ENCODE data around the gene TNFRSF11A.

The TNFRSF11A gene

DNA sequence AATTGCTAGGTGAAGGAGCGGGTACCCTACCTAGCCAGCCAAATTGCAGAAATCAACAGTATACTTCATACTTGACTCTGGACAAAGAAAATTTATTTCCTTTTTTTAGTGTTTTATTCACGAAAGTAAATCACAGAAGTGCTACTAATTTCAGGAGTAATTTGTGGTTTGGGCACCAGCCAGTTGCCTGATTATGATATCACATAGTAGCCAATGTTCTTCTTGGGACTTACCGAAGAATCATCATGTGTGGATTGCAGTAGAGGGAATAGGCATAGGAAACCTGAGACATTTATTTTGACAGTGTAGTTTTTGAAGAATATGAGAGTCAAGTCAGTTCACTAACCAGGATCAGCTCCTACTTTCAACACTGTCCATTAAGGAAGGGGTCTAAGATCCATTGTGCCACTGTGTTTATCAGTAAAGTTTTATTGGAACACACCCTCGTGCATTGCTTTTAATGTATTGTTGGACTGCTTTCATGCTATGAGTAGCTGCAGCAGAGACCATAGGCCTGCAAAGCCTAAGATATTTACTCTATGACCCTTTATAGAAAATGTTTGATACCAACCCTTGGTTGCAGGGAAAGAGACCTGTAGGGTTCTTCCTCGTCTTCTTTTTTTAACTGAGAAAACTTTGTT, 32.1 kb downstream of the TNFRSF11A start:
- no peaks in the 10 kb centered on the region for H3K9me3 ChIP-seq (ENCODE audit: insufficient read depth, low read length)
- H3K4me1 ChIP-seq (ENCODE audit: low read length): peaks cover 15% of the 10 kb centered on the region
- H3K27ac ChIP-seq (ENCODE audit: low read length): no peak overlapping the region
- H3K9ac ChIP-seq (ENCODE audit: low read length): no peak overlapping the region
- H3K4me2 ChIP-seq (ENCODE audit: low read length): peak overlapping the region; percentile 11
- no peaks in the 10 kb centered on the region for H3K79me2 ChIP-seq (ENCODE audit: low read length)
- H3K4me3 ChIP-seq (ENCODE audit: low read length): no peak overlapping the region
- H3K27me3 ChIP-seq (ENCODE audit: low read depth, low read length): peaks cover 93% of the 10 kb centered on the region
- H2AFZ ChIP-seq (ENCODE audit: low read depth, low read length): no peak overlapping the region
- TF ChIP-seq EZH2phosphoT487 (IDR thresholded peaks at IDR 0.05; ENCODE audit: low read depth): peak; percentile 91
- TF ChIP-seq, protein P1, sequence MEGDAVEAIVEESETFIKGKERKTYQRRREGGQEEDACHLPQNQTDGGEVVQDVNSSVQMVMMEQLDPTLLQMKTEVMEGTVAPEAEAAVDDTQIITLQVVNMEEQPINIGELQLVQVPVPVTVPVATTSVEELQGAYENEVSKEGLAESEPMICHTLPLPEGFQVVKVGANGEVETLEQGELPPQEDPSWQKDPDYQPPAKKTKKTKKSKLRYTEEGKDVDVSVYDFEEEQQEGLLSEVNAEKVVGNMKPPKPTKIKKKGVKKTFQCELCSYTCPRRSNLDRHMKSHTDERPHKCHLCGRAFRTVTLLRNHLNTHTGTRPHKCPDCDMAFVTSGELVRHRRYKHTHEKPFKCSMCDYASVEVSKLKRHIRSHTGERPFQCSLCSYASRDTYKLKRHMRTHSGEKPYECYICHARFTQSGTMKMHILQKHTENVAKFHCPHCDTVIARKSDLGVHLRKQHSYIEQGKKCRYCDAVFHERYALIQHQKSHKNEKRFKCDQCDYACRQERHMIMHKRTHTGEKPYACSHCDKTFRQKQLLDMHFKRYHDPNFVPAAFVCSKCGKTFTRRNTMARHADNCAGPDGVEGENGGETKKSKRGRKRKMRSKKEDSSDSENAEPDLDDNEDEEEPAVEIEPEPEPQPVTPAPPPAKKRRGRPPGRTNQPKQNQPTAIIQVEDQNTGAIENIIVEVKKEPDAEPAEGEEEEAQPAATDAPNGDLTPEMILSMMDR (IDR thresholded peaks at IDR 0.05; ENCODE audit: low read depth, low read length): no peak
- H3K36me3 ChIP-seq (replicated peaks; ENCODE audit: low read depth, low read length): no peaks in the 10 kb centered on the region
- H4K20me1 ChIP-seq (ENCODE audit: insufficient read depth, low read length): peaks cover 54% of the 10 kb centered on the region

GRCh38 chr18:62360805-62361204, 35.7 kb downstream of the TNFRSF11A start:
- Histone ChIP-seq H3K79me2 (ENCODE audit: low read length) (no peaks in the 10 kb centered on the region), H3K27ac (ENCODE audit: low read length) (no peak overlapping the region), H3K4me2 (ENCODE audit: low read length) (no peak overlapping the region), H3K9me3 (ENCODE audit: insufficient read depth, low read length) (no peaks in the 10 kb centered on the region), H3K36me3 (replicated peaks; ENCODE audit: low read depth, low read length) (no peaks in the 10 kb centered on the region), H3K4me3 (ENCODE audit: low read length) (no peak overlapping the region), H3K4me1 (ENCODE audit: low read length) (peaks cover 19% of the 10 kb centered on the region), H3K27me3 (ENCODE audit: low read depth, low read length) (peaks cover 85% of the 10 kb centered on the region), H3K9ac (ENCODE audit: low read length) (no peak overlapping the region), H2AFZ (ENCODE audit: low read depth, low read length) (no peak overlapping the region), H4K20me1 (ENCODE audit: insufficient read depth, low read length) (peaks cover 44% of the 10 kb centered on the region)
- no peak for TF ChIP-seq EZH2phosphoT487 (IDR thresholded peaks at IDR 0.05; ENCODE audit: low read depth)
- TF ChIP-seq, protein P1 (IDR thresholded peaks at IDR 0.05; ENCODE audit: low read depth, low read length): no peak

DNA sequence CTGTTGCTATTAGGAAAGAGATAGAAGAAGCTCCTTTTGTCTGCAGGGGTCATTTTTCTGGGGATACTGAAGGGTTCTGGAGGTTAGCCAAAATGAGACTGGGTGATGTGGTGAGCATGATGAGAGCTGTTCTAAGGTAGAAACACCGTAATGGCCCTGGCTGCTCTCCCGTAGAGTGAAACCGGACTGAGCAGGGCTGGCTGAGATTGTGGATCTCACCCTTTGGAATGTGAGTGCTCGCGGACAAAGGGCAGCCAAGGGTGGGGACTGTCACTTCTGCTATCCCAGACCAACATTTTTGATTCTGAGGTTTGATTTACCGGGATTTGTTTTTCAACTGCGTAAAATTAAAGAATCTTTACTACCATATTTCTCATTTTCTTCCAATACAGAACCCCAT, 36.2 kb downstream of the TNFRSF11A start:
- H4K20me1 ChIP-seq (ENCODE audit: insufficient read depth, low read length): peaks cover 40% of the 10 kb centered on the region
- H3K27me3 ChIP-seq (ENCODE audit: low read depth, low read length): peaks cover 83% of the 10 kb centered on the region
- H3K36me3 ChIP-seq (replicated peaks; ENCODE audit: low read depth, low read length): no peaks in the 10 kb centered on the region
- no peak overlapping the region for H3K4me2 ChIP-seq (ENCODE audit: low read length)
- H3K9ac ChIP-seq (ENCODE audit: low read length): no peak overlapping the region
- no peak for TF ChIP-seq EZH2phosphoT487 (IDR thresholded peaks at IDR 0.05; ENCODE audit: low read depth)
- TF ChIP-seq, protein P1 (IDR thresholded peaks at IDR 0.05; ENCODE audit: low read depth, low read length): no peak
- H3K9me3 ChIP-seq (ENCODE audit: insufficient read depth, low read length): no peaks in the 10 kb centered on the region
- no peak overlapping the region for H3K27ac ChIP-seq (ENCODE audit: low read length)
- no peak overlapping the region for H2AFZ ChIP-seq (ENCODE audit: low read depth, low read length)
- no peak overlapping the region for H3K4me3 ChIP-seq (ENCODE audit: low read length)
- H3K4me1 ChIP-seq (ENCODE audit: low read length): peaks cover 19% of the 10 kb centered on the region
- H3K79me2 ChIP-seq (ENCODE audit: low read length): no peaks in the 10 kb centered on the region

GRCh38 chr18:62364558-62364957, 39.4 kb downstream of the TNFRSF11A start:
- no peak overlapping the region for H3K4me3 ChIP-seq (ENCODE audit: low read length)

More at GRCh38 chr18:62364558-62364957, 39.4 kb downstream of the TNFRSF11A start:
- Histone ChIP-seq H3K4me1 (ENCODE audit: low read length) (peaks cover 23% of the 10 kb centered on the region), H3K9me3 (ENCODE audit: insufficient read depth, low read length) (no peaks in the 10 kb centered on the region), H3K79me2 (ENCODE audit: low read length) (no peaks in the 10 kb centered on the region), H3K9ac (ENCODE audit: low read length) (no peak overlapping the region), H3K36me3 (replicated peaks; ENCODE audit: low read depth, low read length) (no peaks in the 10 kb centered on the region), H3K27me3 (ENCODE audit: low read depth, low read length) (peaks cover 76% of the 10 kb centered on the region), H2AFZ (ENCODE audit: low read depth, low read length) (no peak overlapping the region), H3K4me2 (ENCODE audit: low read length) (no peak overlapping the region), H3K27ac (ENCODE audit: low read length) (no peak overlapping the region), H4K20me1 (ENCODE audit: insufficient read depth, low read length) (peaks cover 15% of the 10 kb centered on the region)
- TF ChIP-seq EZH2phosphoT487 (IDR thresholded peaks at IDR 0.05; ENCODE audit: low read depth): no peak

Data from OCI-LY3 (cell line).